ENCODE results near the gene SLC16A14.

The SLC16A14 gene

DNA sequence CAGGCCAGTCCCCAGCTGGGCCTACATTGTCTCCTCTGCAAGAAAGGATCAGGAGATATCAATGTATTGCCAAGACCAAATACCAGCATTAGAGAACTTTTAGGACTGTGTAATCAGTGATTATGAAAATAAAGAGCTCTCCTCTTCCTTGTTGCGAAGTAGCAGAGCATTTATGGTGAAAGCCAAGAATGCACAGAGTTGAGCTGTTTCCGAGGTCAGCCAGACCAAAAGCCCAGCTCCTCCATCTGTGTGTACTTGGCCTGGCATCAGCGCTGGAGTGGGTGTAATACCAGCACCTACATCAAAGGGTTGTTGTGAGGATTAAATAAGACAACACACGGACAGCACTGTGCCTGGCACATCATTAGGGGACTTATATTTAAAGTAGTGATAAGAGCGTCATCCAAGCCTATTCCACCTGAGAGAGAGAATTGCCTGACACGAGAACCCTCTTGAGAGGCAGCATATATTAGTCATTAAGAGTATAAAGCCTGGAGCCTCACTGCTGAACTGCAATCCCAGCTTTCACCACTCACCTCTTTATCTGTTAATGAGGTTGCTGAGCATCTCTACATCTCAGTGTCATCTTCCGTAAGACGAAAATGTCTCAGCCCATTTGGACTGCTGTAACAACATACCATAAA is 7.4 kb upstream of the SLC16A14 start:
- Histone ChIP-seq H3K27me3 (ENCODE audit: insufficient read depth, poor library complexity, severe bottlenecking) (no peaks in the 10 kb centered on the region), H3K27ac (replicated peaks) (no peak overlapping the region; the same call in 1 of the 2 replicates), H3K4me3 (replicated peaks; ENCODE audit: insufficient read depth, low read length) (no peak overlapping the region)
- peak in 1 of 2 experiments; percentile 29 for DNase-seq (ENCODE audit: low read depth in 1 of 2, low spot score in 1 of 2)
- TF ChIP-seq, protein P1, sequence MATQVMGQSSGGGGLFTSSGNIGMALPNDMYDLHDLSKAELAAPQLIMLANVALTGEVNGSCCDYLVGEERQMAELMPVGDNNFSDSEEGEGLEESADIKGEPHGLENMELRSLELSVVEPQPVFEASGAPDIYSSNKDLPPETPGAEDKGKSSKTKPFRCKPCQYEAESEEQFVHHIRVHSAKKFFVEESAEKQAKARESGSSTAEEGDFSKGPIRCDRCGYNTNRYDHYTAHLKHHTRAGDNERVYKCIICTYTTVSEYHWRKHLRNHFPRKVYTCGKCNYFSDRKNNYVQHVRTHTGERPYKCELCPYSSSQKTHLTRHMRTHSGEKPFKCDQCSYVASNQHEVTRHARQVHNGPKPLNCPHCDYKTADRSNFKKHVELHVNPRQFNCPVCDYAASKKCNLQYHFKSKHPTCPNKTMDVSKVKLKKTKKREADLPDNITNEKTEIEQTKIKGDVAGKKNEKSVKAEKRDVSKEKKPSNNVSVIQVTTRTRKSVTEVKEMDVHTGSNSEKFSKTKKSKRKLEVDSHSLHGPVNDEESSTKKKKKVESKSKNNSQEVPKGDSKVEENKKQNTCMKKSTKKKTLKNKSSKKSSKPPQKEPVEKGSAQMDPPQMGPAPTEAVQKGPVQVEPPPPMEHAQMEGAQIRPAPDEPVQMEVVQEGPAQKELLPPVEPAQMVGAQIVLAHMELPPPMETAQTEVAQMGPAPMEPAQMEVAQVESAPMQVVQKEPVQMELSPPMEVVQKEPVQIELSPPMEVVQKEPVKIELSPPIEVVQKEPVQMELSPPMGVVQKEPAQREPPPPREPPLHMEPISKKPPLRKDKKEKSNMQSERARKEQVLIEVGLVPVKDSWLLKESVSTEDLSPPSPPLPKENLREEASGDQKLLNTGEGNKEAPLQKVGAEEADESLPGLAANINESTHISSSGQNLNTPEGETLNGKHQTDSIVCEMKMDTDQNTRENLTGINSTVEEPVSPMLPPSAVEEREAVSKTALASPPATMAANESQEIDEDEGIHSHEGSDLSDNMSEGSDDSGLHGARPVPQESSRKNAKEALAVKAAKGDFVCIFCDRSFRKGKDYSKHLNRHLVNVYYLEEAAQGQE (IDR thresholded peaks at IDR 0.05; ENCODE audit: insufficient replicate concordance, low read depth), result no peak
- TF ChIP-seq POLR2AphosphoS5 (IDR thresholded peaks at IDR 0.05; ENCODE audit: low read depth), result no peak
- TF ChIP-seq, protein P2, sequence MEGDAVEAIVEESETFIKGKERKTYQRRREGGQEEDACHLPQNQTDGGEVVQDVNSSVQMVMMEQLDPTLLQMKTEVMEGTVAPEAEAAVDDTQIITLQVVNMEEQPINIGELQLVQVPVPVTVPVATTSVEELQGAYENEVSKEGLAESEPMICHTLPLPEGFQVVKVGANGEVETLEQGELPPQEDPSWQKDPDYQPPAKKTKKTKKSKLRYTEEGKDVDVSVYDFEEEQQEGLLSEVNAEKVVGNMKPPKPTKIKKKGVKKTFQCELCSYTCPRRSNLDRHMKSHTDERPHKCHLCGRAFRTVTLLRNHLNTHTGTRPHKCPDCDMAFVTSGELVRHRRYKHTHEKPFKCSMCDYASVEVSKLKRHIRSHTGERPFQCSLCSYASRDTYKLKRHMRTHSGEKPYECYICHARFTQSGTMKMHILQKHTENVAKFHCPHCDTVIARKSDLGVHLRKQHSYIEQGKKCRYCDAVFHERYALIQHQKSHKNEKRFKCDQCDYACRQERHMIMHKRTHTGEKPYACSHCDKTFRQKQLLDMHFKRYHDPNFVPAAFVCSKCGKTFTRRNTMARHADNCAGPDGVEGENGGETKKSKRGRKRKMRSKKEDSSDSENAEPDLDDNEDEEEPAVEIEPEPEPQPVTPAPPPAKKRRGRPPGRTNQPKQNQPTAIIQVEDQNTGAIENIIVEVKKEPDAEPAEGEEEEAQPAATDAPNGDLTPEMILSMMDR (IDR thresholded peaks at IDR 0.05; ENCODE audit: insufficient read depth, low read length), result no peak
- no peak for TF ChIP-seq GABPA (IDR thresholded peaks at IDR 0.05; ENCODE audit: low read depth)
- TF ChIP-seq SPI1 (IDR thresholded peaks at IDR 0.05; ENCODE audit: borderline replicate concordance, low read depth), result no peak

- Histone ChIP-seq H3K27me3 (ENCODE audit: insufficient read depth, poor library complexity, severe bottlenecking) (no peaks in the 10 kb centered on the region), H3K4me3 (replicated peaks; ENCODE audit: insufficient read depth, low read length) (no peak overlapping the region), H3K27ac (replicated peaks) (no peak overlapping the region)
- TF ChIP-seq POLR2AphosphoS5 (IDR thresholded peaks at IDR 0.05; ENCODE audit: low read depth) (no peak), GABPA (IDR thresholded peaks at IDR 0.05; ENCODE audit: low read depth) (no peak), SPI1 (IDR thresholded peaks at IDR 0.05; ENCODE audit: borderline replicate concordance, low read depth) (no peak)
- TF ChIP-seq, protein P2 (IDR thresholded peaks at IDR 0.05; ENCODE audit: insufficient read depth, low read length), result no peak
- TF ChIP-seq, protein P1 (IDR thresholded peaks at IDR 0.05; ENCODE audit: insufficient replicate concordance, low read depth), result no peak
- no peak for DNase-seq (ENCODE audit: low read depth in 1 of 2, low spot score in 1 of 2)
Observed at GRCh38 chr2:230071421-230071820, 2.7 kb upstream of the SLC16A14 start.

DNA sequence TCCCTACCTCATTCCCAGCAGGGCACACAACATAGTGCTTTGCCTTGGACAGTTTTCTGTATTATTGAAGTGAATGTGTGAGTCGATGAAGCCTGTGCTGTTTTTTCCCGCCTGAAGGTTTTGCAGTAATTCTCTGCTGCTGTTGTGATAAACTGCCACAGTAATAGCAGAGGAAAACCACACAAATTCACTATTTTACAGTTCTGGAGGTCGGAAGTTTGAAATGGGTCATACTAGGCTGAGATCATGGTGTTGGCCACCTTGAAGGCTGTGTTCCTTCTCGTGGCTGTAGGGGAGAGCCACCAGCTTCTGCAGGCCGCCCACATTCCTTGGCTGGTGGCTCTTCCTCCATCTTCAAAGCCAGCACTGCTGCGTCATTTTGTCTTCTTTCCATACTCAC is 678 bp upstream of the SLC16A14 start:
- no peak for DNase-seq (ENCODE audit: low read depth in 1 of 2, low spot score in 1 of 2)
- H3K4me3 ChIP-seq (replicated peaks; ENCODE audit: insufficient read depth, low read length), result no peak overlapping the region
- TF ChIP-seq, protein P1 (IDR thresholded peaks at IDR 0.05; ENCODE audit: insufficient replicate concordance, low read depth), result no peak
- TF ChIP-seq POLR2AphosphoS5 (IDR thresholded peaks at IDR 0.05; ENCODE audit: low read depth) (no peak), GABPA (IDR thresholded peaks at IDR 0.05; ENCODE audit: low read depth) (no peak), SPI1 (IDR thresholded peaks at IDR 0.05; ENCODE audit: borderline replicate concordance, low read depth) (no peak)
- TF ChIP-seq, protein P2 (IDR thresholded peaks at IDR 0.05; ENCODE audit: insufficient read depth, low read length), result no peak
- no peak overlapping the region for H3K27ac ChIP-seq (replicated peaks)
- no peaks in the 10 kb centered on the region for H3K27me3 ChIP-seq (ENCODE audit: insufficient read depth, poor library complexity, severe bottlenecking)

All from HL-60 (cell line).